HCT116 (cell line): ENCODE results near the gene ADARB1. TPM values are rescaled to one million over a fixed set of nuclear protein-coding genes. Genes with fewer than 3 reads are reported as not detected.

Experiments
- ATAC-seq: fragments of 200-7000 bp; cut with Tn5 transposase; 2 replicates; pipeline ENCODE4 v1.9.1; 2020; ENCODE audit warnings: mild to moderate bottlenecking, moderate library complexity
- BruUV-seq: library from RNA; stranded (reverse); fragments of 400-500 nt; replicated peaks from 2 replicates; lab custom pipeline; 2021; lab: Mats Ljungman, UMichigan
- CTCF ChIA-PET: fragments of 300-600 bp; sonication (Branson Sonifier 250); formaldehyde crosslinking; loops from one replicate; lab custom pipeline; 2021; ENCODE audit warnings: antibody characterized with exemption; lab: Charles Lee
- POLR2A ChIA-PET: fragments of 300-600, 350-600 bp; sonication (Branson Sonifier 250); formaldehyde crosslinking; loops from one replicate; lab custom pipeline; 2021; ENCODE audit warnings: antibody characterized with exemption; lab: Charles Lee
- RAD21 ChIA-PET, 2 experiments: fragments of 300-600 bp; sonication (Branson Sonifier 250); formaldehyde crosslinking; loops; one replicate each; lab custom pipeline; 2023; ENCODE audit warnings: low total read pairs in 2 of 2; ENCODE audit not compliant: uncharacterized antibody in 2 of 2, unreplicated experiment in 2 of 2, low non-redundant PET in 1 of 2; lab: Charles Lee
- DNase-seq: peaks from one replicate; pipeline ENCODE4 v3.0.0-alpha.2; 2010; ENCODE audit warnings: low read depth, low spot score
- H2AFZ ChIP-seq: fragments of 200-600 bp; shearing (Covaris generic), sonication (generic); 2 replicates; pipeline ENCODE4 v1.6.1; 2017; ENCODE audit warnings: low read depth, mixed run types, mixed read lengths, antibody characterized with exemption, low read length; ENCODE audit not compliant: poor library complexity, severe bottlenecking
- H3K27ac ChIP-seq: 2 replicates; pipeline ENCODE4 v1.5.1; 2012; ENCODE audit warnings: low read depth, low read length
- H3K27me3 ChIP-seq: fragments of 200-600 bp; sonication (generic); 2 replicates; pipeline ENCODE4 v1.6.1; 2016; ENCODE audit warnings: mixed run types, low read length, mixed read lengths; ENCODE audit not compliant: insufficient read depth
- H3K36me3 ChIP-seq, 2 experiments: fragments of 200-500 bp in 1 of 2; fragments of 200-600 bp in 1 of 2; sonication (Bioruptor generic) in 1 of 2; sonication (generic) in 1 of 2; 2 replicates each; pipeline versions ENCODE4 v1.5.1 to v1.6.1; 2014 to 2016; ENCODE audit warnings: low read length in 2 of 2, inconsistent platforms in 1 of 2, mixed read lengths in 1 of 2, mixed run types in 1 of 2; ENCODE audit not compliant: insufficient read depth in 2 of 2, control insufficient read depth in 1 of 2
- H3K4me1 ChIP-seq, 2 experiments: fragments of 200-600 bp in 1 of 2; sonication (generic) in 1 of 2; 2 replicates each; pipeline versions ENCODE4 v1.5.1 to v1.6.1; 2012 to 2017; ENCODE audit warnings: low read length in 2 of 2, inconsistent platforms in 1 of 2, mild to moderate bottlenecking in 1 of 2, mixed read lengths in 1 of 2, mixed run types in 1 of 2, moderate library complexity in 1 of 2; ENCODE audit not compliant: insufficient read depth in 2 of 2, control insufficient read depth in 1 of 2
- H3K4me2 ChIP-seq: fragments of 200-600 bp; sonication (generic); 2 replicates; pipeline ENCODE4 v1.6.1; 2017; ENCODE audit warnings: mixed run types, low read length, mixed read lengths
- H3K4me3 ChIP-seq, 2 experiments: fragments of 200-600 bp in 1 of 2; sonication (generic) in 1 of 2; replicated peaks in 1 of 2; 2 replicates each; pipeline ENCODE4 v1.5.1; 2011 to 2016; ENCODE audit warnings: low read length in 2 of 2, control low read depth in 1 of 2, low read depth in 1 of 2, mild to moderate bottlenecking in 1 of 2, mixed read lengths in 1 of 2, mixed run types in 1 of 2
- H3K79me2 ChIP-seq: fragments of 200-600 bp; sonication (generic); 2 replicates; pipeline ENCODE4 v1.6.1; 2017; ENCODE audit warnings: mild to moderate bottlenecking, mixed run types, low read length, moderate library complexity, mixed read lengths; ENCODE audit not compliant: insufficient read depth
- H3K9ac ChIP-seq: fragments of 200-600 bp; sonication (generic); 2 replicates; pipeline ENCODE4 v1.6.1; 2016; ENCODE audit warnings: low read length, mixed read lengths
- H3K9me2 ChIP-seq: fragments of 200-600 bp; sonication (generic), shearing (Covaris generic); 2 replicates; pipeline ENCODE4 v1.6.1; 2017; ENCODE audit warnings: mixed run types, mild to moderate bottlenecking, moderate library complexity; ENCODE audit not compliant: insufficient read depth
- H3K9me3 ChIP-seq, 2 experiments: fragments of 200-500 bp in 1 of 2; fragments of 200-600 bp in 1 of 2; sonication (Bioruptor generic) in 1 of 2; sonication (generic) in 1 of 2; 2 replicates each; pipeline ENCODE4 v1.6.1; 2014 to 2017; ENCODE audit warnings: low read length in 2 of 2, mixed read lengths in 2 of 2, inconsistent platforms in 1 of 2, low read depth in 1 of 2, mild to moderate bottlenecking in 1 of 2, mixed run types in 1 of 2, moderate library complexity in 1 of 2; ENCODE audit not compliant: control insufficient read depth in 1 of 2, insufficient read depth in 1 of 2
- H4K20me1 ChIP-seq: fragments of 200-600 bp; sonication (generic), shearing (Covaris generic); 2 replicates; pipeline ENCODE4 v1.6.1; 2017; ENCODE audit warnings: mixed run types, mild to moderate bottlenecking, moderate library complexity; ENCODE audit not compliant: insufficient read depth
- CBX3 ChIP-seq: IDR thresholded peaks from 2 replicates; pipeline ENCODE4 v1.6.1; 2012; ENCODE audit warnings: low read depth
- CEBPB ChIP-seq: IDR thresholded peaks from 2 replicates; pipeline ENCODE4 v1.6.1; 2012; ENCODE audit warnings: low read depth
- EGR1 ChIP-seq: IDR thresholded peaks from 2 replicates; pipeline ENCODE4 v1.6.1; 2012; ENCODE audit warnings: low read depth
- ELF1 ChIP-seq: IDR thresholded peaks from 2 replicates; pipeline ENCODE4 v1.6.1; 2012; ENCODE audit warnings: low read depth, borderline replicate concordance
- EZH2 ChIP-seq: fragments of 200-600 bp; sonication (generic); IDR thresholded peaks from 2 replicates; pipeline ENCODE4 v1.6.1; 2017; ENCODE audit warnings: antibody characterized with exemption, mixed run types
- EZH2phosphoT487 ChIP-seq: fragments of 200-600 bp; IDR thresholded peaks from 2 replicates; pipeline ENCODE4 v1.6.1; 2018; ENCODE audit warnings: antibody characterized with exemption, borderline replicate concordance
- FOSL1 ChIP-seq: IDR thresholded peaks from 2 replicates; pipeline ENCODE4 v1.6.1; 2012; ENCODE audit warnings: low read depth
- JUND ChIP-seq: IDR thresholded peaks from 2 replicates; pipeline ENCODE4 v1.6.1; 2012
- MAX ChIP-seq: IDR thresholded peaks from 2 replicates; pipeline ENCODE4 v1.6.1; 2012
- POLR2A ChIP-seq: IDR thresholded peaks from 2 replicates; pipeline ENCODE4 v1.7.0; 2011; ENCODE audit warnings: borderline replicate concordance; ENCODE audit not compliant: insufficient read depth, insufficient read length; ENCODE audit errors: extremely low read depth
- POLR2AphosphoS5 ChIP-seq: IDR thresholded peaks from 2 replicates; pipeline ENCODE4 v1.6.1; 2011; ENCODE audit warnings: mild to moderate bottlenecking, low read depth, low read length, moderate library complexity
- REST ChIP-seq: IDR thresholded peaks from 2 replicates; pipeline ENCODE4 v1.6.1; 2012; ENCODE audit warnings: low read depth
- SIN3A ChIP-seq: IDR thresholded peaks from 2 replicates; pipeline ENCODE4 v1.6.1; 2012; ENCODE audit warnings: low read depth
- SP1 ChIP-seq: IDR thresholded peaks from 2 replicates; pipeline ENCODE4 v1.6.1; 2012; ENCODE audit warnings: low read depth
- YY1 ChIP-seq: IDR thresholded peaks from 2 replicates; pipeline ENCODE4 v1.6.1; 2011; ENCODE audit warnings: low read length, low read depth, moderate library complexity, mild to moderate bottlenecking; ENCODE audit not compliant: insufficient replicate concordance; ENCODE audit errors: extremely low read depth
- ZFX ChIP-seq: fragments of 450-650 bp; IDR thresholded peaks from 2 replicates; pipeline ENCODE4 v1.6.1; 2017
- ZNF274 ChIP-seq: fragments of 200-500 bp; sonication (Bioruptor generic); IDR thresholded peaks from 2 replicates; pipeline ENCODE4 v1.6.1; 2014; ENCODE audit warnings: mild to moderate bottlenecking, low read depth, low read length, inconsistent platforms
- intact Hi-C: fragments of 100-400 bp; cut with micrococcal nuclease; formaldehyde crosslinking; loops from 2 replicates; pipeline ENCODE4 v1.10.0; 2022
- total RNA-seq: library from RNA; stranded (reverse); gene quantifications from one replicate; pipeline ENCODE4 v1.2.1, GENCODE V29; 2021; ENCODE audit not compliant: unreplicated experiment

The ADARB1 gene
- total RNA-seq, 1 experiment from 2014 or later: 13.5 TPM

GRCh38 chr21:45235488-45235887 lies 161.1 kb downstream of the ADARB1 start:
- Histone ChIP-seq H3K36me3 (no peaks in the 10 kb centered on the region), H3K27ac (no peak overlapping the region), H3K4me3 (no peak overlapping the region), H3K9me3 (peaks cover 0 to 3% of the 10 kb centered on the region in 2 experiments; a peak in 1 of 4 replicates), H3K9me2 (no peaks in the 10 kb centered on the region), H3K79me2 (no peaks in the 10 kb centered on the region), H4K20me1 (no peaks in the 10 kb centered on the region), H2AFZ (no peak overlapping the region), H3K27me3 (no peaks in the 10 kb centered on the region; the same call in 1 of the 2 replicates), H3K4me1 (no peaks in the 10 kb centered on the region), H3K4me2 (no peak overlapping the region), H3K9ac (no peak overlapping the region)
- CTCF ChIA-PET: no interaction called here
- DNase-seq: no peak
- TF ChIP-seq POLR2A (no peak), EGR1 (no peak), SP1 (no peak), EZH2phosphoT487 (no peak), ELF1 (no peak), FOSL1 (no peak), REST (no peak), MAX (no peak), SIN3A (no peak), EZH2 (no peak), ZFX (no peak), YY1 (no peak), ZNF274 (no peak), POLR2AphosphoS5 (no peak), CBX3 (no peak), JUND (no peak), CEBPB (no peak)
- ATAC-seq: no peak
- POLR2A ChIA-PET: no interaction called here
- intact Hi-C loops: no loop called here
- no TSS peak for BruUV-seq
- RAD21 ChIA-PET: no interaction called here
